Activated CD4-positive, CD25-positive, alpha-beta regulatory T cell treated with anti-CD3 and anti-CD28 coated beads, Interleukin-2, amount 50 U/mL, for 16 hours (primary cell): Measurements from ENCODE around the gene CCDC180.
"Not testable (repeated sequence)": the region's sequence is repeated elsewhere in the genome, so short reads cannot be mapped to it uniquely, and the experiment has no call there.

Experiments used
- DNase-seq: peaks from one replicate; pipeline ENCODE4 v3.0.0-alpha.2; 2020; ENCODE audit warnings: low read depth, low spot score

CCDC180 gene

GRCh38 chr9:97311798-97312500, 4.5 kb downstream of the CCDC180 start:
- DNase-seq = no peak

- no peak for DNase-seq
These were observed 5.1 kb downstream of the CCDC180 start for GRCh38 chr9:97312556-97312955.

GRCh38 chr9:97313243-97313642, 5.8 kb downstream of the CCDC180 start:
- no peak for DNase-seq

- no peak for DNase-seq
These were observed 6.3 kb downstream of the CCDC180 start for GRCh38 chr9:97313746-97314145.

- DNase-seq = no peak
These were observed 7.0 kb downstream of the CCDC180 start for GRCh38 chr9:97314503-97314902.

- no peak for DNase-seq
These were observed 8.1 kb downstream of the CCDC180 start for GRCh38 chr9:97315550-97315949.

- no peak for DNase-seq
These were observed 9.4 kb downstream of the CCDC180 start for GRCh38 chr9:97316904-97317303.

- no peak for DNase-seq
These were observed 11.0 kb downstream of the CCDC180 start for GRCh38 chr9:97318433-97318832.

GRCh38 chr9:97319395-97319794, 11.9 kb downstream of the CCDC180 start:
- DNase-seq = no peak

GRCh38 chr9:97320080-97320642, 12.7 kb downstream of the CCDC180 start:
- DNase-seq = no peak

- no peak for DNase-seq
These were observed 13.8 kb downstream of the CCDC180 start for GRCh38 chr9:97321251-97321650.

GRCh38 chr9:97321691-97322090, 14.2 kb downstream of the CCDC180 start:
- no peak for DNase-seq

- DNase-seq = no peak
These were observed 14.6 kb downstream of the CCDC180 start for GRCh38 chr9:97322105-97322504.

GRCh38 chr9:97324954-97325353, 17.5 kb downstream of the CCDC180 start:
- DNase-seq = no peak

GRCh38 chr9:97327562-97327961, 20.1 kb downstream of the CCDC180 start:
- DNase-seq = no peak

- no peak for DNase-seq
These were observed 25.5 kb downstream of the CCDC180 start for GRCh38 chr9:97332993-97333392.

- not testable (repeated sequence) for DNase-seq
These were observed 28.2 kb downstream of the CCDC180 start for GRCh38 chr9:97335622-97336021.

- DNase-seq = no peak
These were observed 41.4 kb downstream of the CCDC180 start for GRCh38 chr9:97348871-97349270.

GRCh38 chr9:97349400-97349799, 41.9 kb downstream of the CCDC180 start:
- DNase-seq = no peak

- no peak for DNase-seq
These were observed 47.2 kb downstream of the CCDC180 start for GRCh38 chr9:97354637-97355036.

GRCh38 chr9:97357056-97357455, 49.6 kb downstream of the CCDC180 start:
- no peak for DNase-seq
